MCF 10A (cell line): ENCODE results near the gene HPDL. TPM values are rescaled to one million over a fixed set of nuclear protein-coding genes. Genes with fewer than 3 reads are reported as not detected.

Experiments
- BruUV-seq: library from RNA; stranded (reverse); fragments of 400-500 nt; replicated peaks from 2 replicates; lab custom pipeline; 2021; lab: Mats Ljungman, UMichigan
- CTCF ChIA-PET: fragments of 300-600 bp; sonication (Branson Sonifier 250); formaldehyde crosslinking; extraction: SDS; loops from one replicate; lab custom pipeline; 2021; ENCODE audit warnings: antibody characterized with exemption, inconsistent platforms; lab: Yijun Ruan, JAX
- POLR2A ChIA-PET: fragments of 300-600, 350-650 bp; sonication (Branson Sonifier 250); formaldehyde crosslinking; extraction: SDS; loops from one replicate; lab custom pipeline; 2020; ENCODE audit warnings: antibody characterized with exemption, inconsistent platforms; lab: Yijun Ruan, JAX
- DNase-seq: peaks from one replicate; pipeline ENCODE4 v3.0.0-alpha.2; 2018; ENCODE audit not compliant: unreplicated experiment
- H3K27ac Mint-ChIP-seq: one replicate; pipeline ENCODE4 v1.8.0; 2022; ENCODE audit warnings: mild to moderate bottlenecking, low read depth, mixed read lengths; ENCODE audit not compliant: unreplicated experiment
- H3K27me3 Mint-ChIP-seq: one replicate; pipeline ENCODE4 v1.8.0; 2022; ENCODE audit warnings: mixed read lengths; ENCODE audit not compliant: insufficient read depth, unreplicated experiment
- H3K36me3 Mint-ChIP-seq: one replicate; pipeline ENCODE4 v1.8.0; 2022; ENCODE audit warnings: mild to moderate bottlenecking, moderate library complexity, mixed read lengths; ENCODE audit not compliant: insufficient read depth, unreplicated experiment
- H3K4me1 Mint-ChIP-seq: one replicate; pipeline ENCODE4 v1.8.0; 2022; ENCODE audit warnings: mixed read lengths; ENCODE audit not compliant: insufficient read depth, unreplicated experiment
- H3K4me3 Mint-ChIP-seq: one replicate; pipeline ENCODE4 v1.8.0; 2022; ENCODE audit warnings: mild to moderate bottlenecking, moderate library complexity, mixed read lengths; ENCODE audit not compliant: unreplicated experiment
- H3K9me3 Mint-ChIP-seq: one replicate; pipeline ENCODE4 v1.8.0; 2022; ENCODE audit warnings: mixed read lengths; ENCODE audit not compliant: unreplicated experiment
- CTCF ChIP-seq: fragments of 200-600 bp; IDR thresholded peaks from one replicate; pipeline ENCODE4 v1.8.0; 2022; ENCODE audit warnings: antibody characterized with exemption, mild to moderate bottlenecking; ENCODE audit not compliant: unreplicated experiment
- intact Hi-C: fragments of 100-400 bp; cut with micrococcal nuclease; formaldehyde crosslinking; loops from 2 replicates; pipeline ENCODE4 v1.14.1; 2022
- total RNA-seq: library from RNA; stranded (reverse); gene quantifications from 2 replicates; pipeline ENCODE4 v1.2.3, GENCODE V29; 2022

Gene HPDL
- total RNA-seq, 1 experiment from 2014 or later, result 0.37 TPM

GRCh38 chr1:45299981-45300668, 26.6 kb upstream of the HPDL start:
- Mint-ChIP-seq H3K4me1 (peaks cover 5% of the 10 kb centered on the region), H3K27me3 (no peaks in the 10 kb centered on the region), H3K9me3 (no peaks in the 10 kb centered on the region), H3K4me3 (no peak overlapping the region), H3K27ac (no peak overlapping the region), H3K36me3 (no peaks in the 10 kb centered on the region)
- BruUV-seq, result no TSS peak
- ChIA-PET CTCF (interaction anchor here (0.6 to 14.0 kb wide), 32 partner anchors 9 to 571 kb away, joined by 3 to 437 read pairs (median 4); partner anchors contain the start of genes HECTD3, MUTYH, TOE1 and UROD), POLR2A (interaction anchor here (0.7 to 6.8 kb wide), 2 partner anchors 191 to 285 kb away, joined by 3 to 176 read pairs; partner anchors contain the start of genes HECTD3, TESK2 and UROD)
- peak; percentile 71 for TF ChIP-seq CTCF
- peak; percentile 81 for DNase-seq
- intact Hi-C loops, result loop anchor here (1.0 to 5.0 kb wide), 5 partner anchors 282 to 568 kb away; partner anchors contain the start of gene RNU5D-1

DNA sequence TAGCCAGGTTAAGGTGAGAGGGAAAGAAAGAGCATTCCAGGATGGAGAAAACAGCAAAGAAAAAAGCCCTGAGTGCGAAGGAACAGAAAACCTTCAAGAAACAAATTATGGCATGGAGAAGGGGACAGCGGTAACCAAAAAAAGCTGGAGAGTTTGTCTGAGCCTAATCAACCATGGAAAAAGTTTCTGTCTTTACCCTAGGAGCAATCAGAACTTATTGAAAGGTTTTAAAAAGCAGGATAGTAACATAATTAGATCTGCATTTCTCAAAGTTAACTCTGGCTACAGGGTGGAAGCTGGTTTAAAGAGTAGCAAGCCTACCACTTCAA, 26.1 kb upstream of the HPDL start:
- BruUV-seq, result TSS peak; percentile 19
- ChIA-PET POLR2A (interaction anchor here (0.7 to 6.8 kb wide), 2 partner anchors 191 to 285 kb away, joined by 3 to 176 read pairs; partner anchors contain the start of genes HECTD3, TESK2 and UROD), CTCF (interaction anchor here (0.6 to 14.0 kb wide), 24 partner anchors 9 to 572 kb away, joined by 3 to 437 read pairs (median 4); partner anchors contain the start of genes HECTD3, MUTYH, TOE1 and UROD)
- Mint-ChIP-seq H3K36me3 (no peaks in the 10 kb centered on the region), H3K4me3 (no peak overlapping the region), H3K27ac (no peak overlapping the region), H3K4me1 (peaks cover 5% of the 10 kb centered on the region), H3K9me3 (no peaks in the 10 kb centered on the region), H3K27me3 (no peaks in the 10 kb centered on the region)
- DNase-seq, result no peak
- TF ChIP-seq CTCF, result no peak
- intact Hi-C loops, result loop anchor here (1.0 to 5.0 kb wide), 5 partner anchors 282 to 568 kb away; partner anchors contain the start of gene RNU5D-1

DNA sequence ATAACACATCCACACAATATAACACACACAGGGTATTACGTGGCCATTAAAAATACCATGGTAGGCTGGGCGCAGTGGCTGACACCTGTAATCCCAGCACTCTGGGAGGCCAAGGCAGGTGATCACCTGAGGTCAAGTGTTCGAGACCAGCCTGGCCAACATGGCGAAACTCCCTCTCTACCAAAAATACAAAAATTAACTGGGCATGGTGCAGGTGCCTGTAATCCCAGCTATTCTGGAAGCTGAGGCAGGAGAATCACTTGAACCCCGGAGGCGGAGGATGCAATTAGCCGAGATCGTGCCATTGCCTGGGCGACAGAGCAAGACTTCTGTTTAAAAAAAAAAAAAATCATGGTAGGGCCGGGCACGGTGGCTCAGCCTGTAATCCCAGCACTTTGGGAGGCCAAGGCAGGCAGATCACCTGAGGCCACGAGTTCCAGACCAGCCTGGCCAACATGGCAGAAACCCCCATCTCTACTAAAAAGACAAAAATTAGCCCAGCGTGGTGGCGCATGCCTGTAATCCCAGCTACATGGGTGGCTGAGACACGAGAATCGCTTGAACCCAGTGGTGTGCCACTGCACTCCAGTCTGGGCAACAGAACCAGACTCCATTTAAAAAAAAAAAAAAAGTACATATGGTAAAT, 24.1 kb upstream of the HPDL start:
- CTCF ChIA-PET, result interaction anchor here (0.6 to 14.0 kb wide), 19 partner anchors 9 to 287 kb away, joined by 3 to 437 read pairs (median 3); partner anchors contain the start of genes HECTD3 and UROD
- no TSS peak for BruUV-seq
- Mint-ChIP-seq H3K36me3 (no peaks in the 10 kb centered on the region), H3K9me3 (no peaks in the 10 kb centered on the region), H3K27ac (peak overlapping the region; percentile 96), H3K4me3 (peak overlapping the region; percentile 86), H3K4me1 (peaks cover 5% of the 10 kb centered on the region), H3K27me3 (no peaks in the 10 kb centered on the region)
- intact Hi-C loops, result loop anchor here (2.0 to 5.0 kb wide), 2 partner anchors 188 to 570 kb away; partner anchors contain the start of genes RNU5D-1 and TESK2
- no peak for TF ChIP-seq CTCF
- no peak for DNase-seq
- POLR2A ChIA-PET, result interaction anchor here (0.7 to 6.8 kb wide), 15 partner anchors 9 to 581 kb away, joined by 3 to 176 read pairs (median 4); partner anchors contain the start of genes BTBD19, HECTD3, MUTYH and RNU5D-1
